ENCODE measurements around the gene SCAF1.

DNA sequence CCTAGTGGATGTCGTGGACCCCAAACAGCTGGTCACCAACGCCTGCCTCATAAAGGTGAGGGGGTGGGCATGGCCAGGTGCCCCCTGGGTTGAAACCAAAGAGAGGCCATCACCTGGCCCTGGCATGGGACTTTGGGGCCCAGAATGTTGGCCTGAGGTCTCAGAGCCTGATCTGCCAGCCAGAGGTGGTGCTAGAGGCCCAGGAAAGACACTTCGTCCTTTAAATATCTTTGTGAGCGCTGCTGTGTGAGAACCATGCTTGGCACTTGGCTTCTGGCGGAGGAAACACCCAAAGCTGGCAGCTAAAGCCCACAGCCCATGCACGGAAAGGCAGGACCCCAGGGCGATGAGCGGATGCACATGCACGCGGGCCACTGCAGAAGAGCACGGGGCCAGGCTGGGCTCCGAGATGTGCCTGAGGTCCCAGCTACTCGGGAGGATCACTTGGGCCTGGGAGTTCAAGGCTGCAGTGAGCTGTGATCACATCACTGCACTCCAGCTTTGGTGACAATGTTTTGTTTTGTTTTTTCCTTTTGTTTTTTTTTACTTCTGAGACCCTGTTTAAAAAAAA lies 43.1 kb downstream of the SCAF1 start:
- TF ChIP-seq, protein P1, sequence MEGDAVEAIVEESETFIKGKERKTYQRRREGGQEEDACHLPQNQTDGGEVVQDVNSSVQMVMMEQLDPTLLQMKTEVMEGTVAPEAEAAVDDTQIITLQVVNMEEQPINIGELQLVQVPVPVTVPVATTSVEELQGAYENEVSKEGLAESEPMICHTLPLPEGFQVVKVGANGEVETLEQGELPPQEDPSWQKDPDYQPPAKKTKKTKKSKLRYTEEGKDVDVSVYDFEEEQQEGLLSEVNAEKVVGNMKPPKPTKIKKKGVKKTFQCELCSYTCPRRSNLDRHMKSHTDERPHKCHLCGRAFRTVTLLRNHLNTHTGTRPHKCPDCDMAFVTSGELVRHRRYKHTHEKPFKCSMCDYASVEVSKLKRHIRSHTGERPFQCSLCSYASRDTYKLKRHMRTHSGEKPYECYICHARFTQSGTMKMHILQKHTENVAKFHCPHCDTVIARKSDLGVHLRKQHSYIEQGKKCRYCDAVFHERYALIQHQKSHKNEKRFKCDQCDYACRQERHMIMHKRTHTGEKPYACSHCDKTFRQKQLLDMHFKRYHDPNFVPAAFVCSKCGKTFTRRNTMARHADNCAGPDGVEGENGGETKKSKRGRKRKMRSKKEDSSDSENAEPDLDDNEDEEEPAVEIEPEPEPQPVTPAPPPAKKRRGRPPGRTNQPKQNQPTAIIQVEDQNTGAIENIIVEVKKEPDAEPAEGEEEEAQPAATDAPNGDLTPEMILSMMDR (IDR thresholded peaks at IDR 0.05 in 8 of 11, conservative IDR thresholded peaks at IDR 0.05 in 3 of 11) = no peak
- TF ChIP-seq POLR2AphosphoS5 (IDR thresholded peaks at IDR 0.05) (peak in 2 of 3 donors; percentile 19 to 65), POLR2A (IDR thresholded peaks at IDR 0.05) (no peak)
